Measurements from ENCODE around the gene AGL.
"Not testable (repeated sequence)": the region's sequence is repeated elsewhere in the genome, so short reads cannot be mapped to it uniquely, and the experiment has no call there.

Gene AGL

GRCh38 chr1:99945174-99945573 lies 95.0 kb downstream of the AGL start:
- DNase-seq, result no peak

DNA sequence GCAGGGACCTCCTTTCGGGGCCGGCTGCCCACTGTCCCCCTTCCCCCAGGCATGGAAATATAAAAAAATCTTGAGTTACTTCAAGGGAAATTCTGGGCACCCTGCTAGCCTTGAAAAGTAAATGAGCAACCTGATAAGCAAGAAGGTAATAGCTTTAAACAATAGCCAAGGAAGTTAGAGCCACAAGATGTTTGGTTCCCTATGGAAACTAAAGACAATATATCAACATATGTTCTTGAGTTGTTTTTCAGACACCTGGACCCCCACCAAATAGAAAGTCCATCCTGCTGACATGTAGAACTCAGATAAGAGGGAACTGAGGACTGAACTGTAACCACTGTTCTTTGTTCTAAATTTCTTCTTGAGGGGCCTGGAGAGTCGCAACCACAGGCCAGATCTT lies 100.3 kb downstream of the AGL start:
- DNase-seq, result no peak

DNA sequence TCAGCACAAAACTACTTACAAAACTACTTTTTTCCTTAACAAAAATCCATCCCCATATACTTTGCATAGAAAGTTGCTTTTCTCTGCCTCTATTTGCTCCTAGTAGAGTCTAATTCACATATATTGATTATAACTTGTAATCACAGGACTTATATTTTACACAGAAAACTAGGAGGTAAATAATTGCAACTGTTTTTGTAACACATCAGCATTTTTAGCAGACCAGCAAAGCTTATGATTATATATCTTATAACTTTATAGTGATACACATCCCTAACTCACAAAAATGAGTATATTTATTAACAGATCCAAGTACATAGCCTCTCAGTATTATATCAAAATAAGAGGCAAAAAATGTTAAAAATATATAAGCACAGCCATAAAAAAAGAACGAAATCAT lies 102.4 kb downstream of the AGL start:
- DNase-seq, result no peak

DNA sequence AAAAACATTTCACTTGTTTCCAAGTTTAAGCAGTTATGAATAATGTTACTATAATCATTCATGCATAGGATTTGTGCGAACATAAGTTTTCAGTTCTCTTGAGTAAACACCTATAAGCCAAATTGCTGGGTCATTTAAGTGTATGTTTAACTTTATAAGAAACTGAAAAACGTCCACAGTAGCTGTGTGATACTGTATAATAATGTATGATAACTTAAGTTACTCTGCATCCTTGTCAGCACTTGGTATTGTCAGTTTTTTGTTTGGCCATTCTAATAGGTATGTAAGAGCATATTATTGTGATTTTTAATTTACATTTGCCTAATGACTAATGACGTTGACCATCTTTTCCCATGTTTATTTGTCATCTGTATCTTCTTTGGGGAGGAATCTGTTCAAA lies 105.2 kb downstream of the AGL start:
- DNase-seq, result no peak

- DNase-seq, result no peak
These were observed 106.6 kb downstream of the AGL start for GRCh38 chr1:99956755-99957154.

DNA sequence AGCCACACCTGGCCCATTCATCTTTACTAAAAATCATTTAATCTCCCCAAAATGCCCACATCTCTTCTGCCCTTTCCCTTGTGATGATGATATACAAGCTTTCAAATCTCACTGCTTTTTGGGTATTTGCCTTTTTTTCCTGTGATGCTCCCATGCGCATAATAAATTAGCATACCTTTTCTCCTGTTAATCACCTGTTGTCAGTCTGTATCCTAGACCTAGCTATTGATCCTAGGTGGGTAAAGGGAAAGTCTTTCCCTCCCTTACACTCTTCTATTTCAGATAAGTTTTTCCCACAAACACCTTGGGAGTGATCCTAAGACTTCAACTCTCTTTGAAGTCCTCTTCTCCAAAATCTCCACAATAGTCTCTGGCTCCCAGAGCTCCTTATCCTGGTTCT lies 107.7 kb downstream of the AGL start:
- DNase-seq, result no peak

- not testable (repeated sequence) for DNase-seq
These were observed 109.1 kb downstream of the AGL start for GRCh38 chr1:99959189-99959705.

- not testable (repeated sequence) for DNase-seq
These were observed 110.1 kb downstream of the AGL start for GRCh38 chr1:99960260-99960659.

DNA sequence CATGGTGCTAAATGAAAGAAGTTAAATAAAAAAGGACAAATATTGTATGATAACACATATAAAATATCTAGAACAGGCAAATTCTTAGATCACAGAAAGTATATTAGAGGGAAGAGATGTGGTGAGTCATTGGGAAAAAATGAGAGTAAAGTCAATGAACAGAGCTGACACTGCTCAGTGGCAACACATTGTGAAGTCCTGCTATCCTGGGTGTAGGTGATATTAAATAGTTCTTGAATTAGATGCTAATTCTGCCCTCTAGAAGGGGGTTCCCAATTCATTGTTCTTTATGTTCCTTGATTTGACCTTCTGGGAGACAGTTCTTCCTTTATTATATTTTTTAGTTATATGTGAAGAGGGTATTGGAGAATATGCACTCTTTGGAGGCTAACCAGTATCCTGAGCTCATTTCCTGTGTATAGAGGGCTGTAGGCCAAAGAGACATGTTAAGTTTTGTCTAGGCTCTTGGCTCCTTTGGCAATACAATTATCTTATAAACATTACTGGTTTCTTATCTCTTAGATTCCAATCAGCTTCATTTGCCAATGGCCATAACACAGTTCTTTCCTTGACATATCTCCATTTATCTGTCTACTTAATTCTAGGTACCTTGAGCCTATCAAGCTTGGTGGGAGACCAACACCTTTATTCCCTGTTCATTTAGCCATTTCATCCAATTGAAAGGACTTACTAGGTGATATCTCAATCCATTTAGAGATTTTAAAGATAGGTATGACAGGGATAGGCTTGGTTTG lies 113.1 kb downstream of the AGL start:
- no peak for DNase-seq

DNA sequence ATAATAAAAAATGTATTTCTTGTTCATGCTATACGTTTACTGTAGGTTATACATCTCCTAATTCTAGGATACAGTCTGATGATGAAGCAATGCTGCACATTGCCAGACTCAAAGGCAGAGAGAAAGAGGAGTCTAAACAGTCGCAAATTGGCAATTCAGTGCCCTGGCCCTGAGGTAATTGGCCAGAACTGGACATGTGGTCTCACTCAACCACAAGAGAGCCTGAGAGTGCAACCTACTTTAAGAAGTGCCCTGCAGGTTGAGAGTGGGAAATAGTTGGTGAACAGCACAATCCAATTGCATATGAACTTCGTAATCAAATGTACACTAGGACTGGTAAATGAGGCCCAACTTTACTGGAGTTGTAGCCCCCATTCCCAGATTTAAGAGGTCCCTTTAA lies 114.6 kb downstream of the AGL start:
- DNase-seq, result no peak

DNA sequence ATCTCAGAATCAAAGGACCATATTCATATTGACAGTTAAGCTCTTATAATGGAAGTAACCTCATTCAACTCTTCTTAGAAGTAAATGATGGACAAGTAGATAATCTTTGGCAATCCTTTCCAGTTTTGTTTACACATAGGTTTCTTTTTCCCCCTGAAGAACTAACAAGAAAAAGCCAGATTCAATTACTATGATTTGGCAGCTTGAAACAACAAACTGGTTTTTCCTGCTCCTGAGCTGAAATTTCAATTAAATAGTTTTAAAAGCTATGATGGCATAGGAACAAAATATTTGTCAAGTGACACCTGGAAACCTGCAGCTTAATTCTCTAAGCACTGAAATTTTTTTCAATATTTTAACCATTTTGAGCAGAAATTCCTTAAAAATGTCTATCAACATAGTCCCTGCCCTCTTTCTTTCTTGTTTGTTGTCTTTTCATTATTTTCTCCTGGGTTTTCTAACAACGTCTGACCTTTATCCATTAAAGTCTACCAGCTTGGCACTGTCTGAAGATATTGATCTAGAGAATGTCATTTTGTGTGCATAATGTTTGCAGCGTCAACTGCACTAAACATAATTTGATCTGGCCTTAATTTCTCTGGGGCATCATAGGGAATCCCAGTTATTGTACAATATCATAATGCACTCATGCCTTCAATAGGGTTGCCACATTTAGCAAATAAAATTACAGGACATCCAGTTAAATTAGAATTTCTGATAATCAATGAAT lies 115.7 kb downstream of the AGL start:
- DNase-seq, result no peak

GRCh38 chr1:99968214-99968613 lies 118.1 kb downstream of the AGL start:
- DNase-seq, result no peak

DNA sequence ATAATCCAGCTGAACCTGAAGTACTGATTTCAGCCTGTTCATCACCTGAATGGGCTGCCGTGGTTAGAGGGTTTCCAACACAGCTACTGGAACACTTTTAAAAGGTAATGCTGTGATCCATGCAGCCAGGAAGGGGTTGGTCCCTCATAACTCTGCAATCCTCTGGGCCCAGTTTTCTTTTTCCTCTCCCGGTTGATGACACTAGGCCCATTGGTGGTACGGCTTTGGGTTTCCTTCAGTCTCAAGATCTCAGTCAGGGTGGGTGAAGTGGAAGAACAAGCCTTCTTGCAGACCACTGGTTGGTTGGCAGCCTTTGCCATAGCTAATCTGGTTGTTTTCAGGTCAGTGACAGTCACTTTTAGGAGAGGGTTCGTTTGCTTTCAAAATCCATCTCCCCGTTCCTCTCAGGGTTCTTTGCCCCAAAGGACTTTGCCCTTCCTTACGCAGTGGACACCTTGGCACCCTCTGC lies 119.1 kb downstream of the AGL start:
- DNase-seq, result no peak

DNA sequence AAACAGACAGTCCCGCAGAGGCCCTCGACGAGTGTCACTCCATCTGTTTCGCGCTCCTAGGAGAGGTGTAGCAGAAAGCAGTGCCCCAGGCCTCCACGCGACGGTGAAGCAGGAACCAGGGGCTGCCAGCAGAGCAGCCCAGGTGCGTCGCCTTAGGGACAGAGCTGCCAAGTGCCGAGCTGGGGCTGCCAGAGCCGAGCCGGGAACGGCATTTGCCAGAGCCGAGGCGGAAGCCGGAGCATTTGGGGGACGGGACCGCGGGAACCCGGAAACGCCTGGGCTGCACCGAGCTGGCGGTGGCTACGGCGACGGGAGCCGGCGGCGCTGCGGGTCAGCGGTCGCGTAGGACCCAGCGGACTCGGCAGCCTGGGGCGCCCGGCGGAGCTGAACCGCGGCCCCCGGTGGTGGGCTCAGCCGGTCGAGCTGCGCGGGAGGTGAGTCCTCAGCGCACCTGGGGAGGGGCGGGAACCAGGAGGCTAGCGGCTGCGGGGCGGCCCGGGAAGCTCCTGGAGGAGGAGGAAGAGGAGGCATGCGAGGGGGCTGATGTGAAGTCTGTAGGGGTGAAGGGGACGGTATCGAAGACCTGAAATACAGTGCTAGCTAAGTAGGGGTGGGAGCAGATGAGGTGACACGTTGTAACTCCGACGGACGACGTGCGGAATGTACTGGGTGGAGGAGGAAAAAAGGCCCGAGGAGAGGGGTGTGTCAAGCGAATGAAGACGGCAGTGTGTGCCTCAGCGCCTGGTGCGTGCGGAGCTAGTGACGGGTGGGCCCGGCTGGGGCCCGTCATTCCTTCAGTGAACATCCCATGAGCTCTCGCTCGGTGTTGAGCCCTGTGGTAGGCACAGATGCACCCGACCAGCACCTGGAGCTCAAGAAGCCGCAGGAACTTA lies 119.8 kb downstream of the AGL start, which contains the start of gene SLC35A3:
SLC35A3 (plus strand) TSS at position 268 of the 893 bp plus-strand sequence. CDS start 23,559 bp downstream, outside the sequence.
- DNase-seq, result peak; percentile 72

- DNase-seq, result no peak
These were observed 120.6 kb downstream of the AGL start for GRCh38 chr1:99970713-99971255.

DNA sequence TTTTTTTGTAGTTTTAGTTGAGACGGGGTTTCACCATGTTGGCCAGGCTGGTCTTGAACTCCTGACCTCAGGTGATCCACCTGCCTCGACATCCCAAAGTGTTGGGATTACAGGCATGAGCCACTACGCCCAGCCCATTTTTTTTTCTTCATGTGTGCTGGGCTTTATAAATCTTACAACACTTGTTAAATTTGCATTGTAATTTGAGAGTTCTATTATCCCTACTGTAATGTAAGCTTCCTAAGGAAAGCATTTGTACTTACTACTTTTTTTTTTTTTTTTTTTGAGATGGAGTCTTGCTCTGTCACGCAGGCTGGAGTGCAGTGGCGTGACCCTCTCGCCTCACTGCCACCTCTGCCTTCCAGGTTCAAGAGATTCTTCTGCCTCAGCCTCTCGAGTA lies 121.9 kb downstream of the AGL start:
- DNase-seq, result not testable (repeated sequence)

All from CD4-positive, alpha-beta T cell treated with Interleukin-15 for 1 hour (primary cell).